Cardiac muscle cell (in vitro differentiated cells and primary cell): ENCODE data around the gene P4HA2. TPM values are rescaled to one million over a fixed set of nuclear protein-coding genes. Genes with fewer than 3 reads are reported as not detected.

Source experiments
- DNase-seq, 2 donors: peaks; one replicate each; pipeline versions ENCODE4 v3.0.0 to v3.0.0-alpha.2; 2010 to 2017; ENCODE audit warnings: low read depth in 1 of 2, low spot score in 1 of 2
- H3K27ac ChIP-seq: fragments of 200-600 bp; sonication (generic); 2 replicates; pipeline ENCODE4 v1.5.1; 2016
- H3K27me3 ChIP-seq: fragments of 200-600 bp; sonication (generic); 2 replicates; pipeline ENCODE4 v1.6.0; 2016; ENCODE audit warnings: control low read depth
- H3K36me3 ChIP-seq: fragments of 200-600 bp; sonication (generic); 2 replicates; pipeline ENCODE4 v1.5.1; 2016; ENCODE audit warnings: control low read depth
- H3K4me1 ChIP-seq: fragments of 200-600 bp; sonication (generic); 2 replicates; pipeline ENCODE4 v1.8.1; 2017; ENCODE audit warnings: low read depth, mild to moderate bottlenecking, mixed run types
- H3K4me3 ChIP-seq: fragments of 200-600 bp; sonication (generic); 2 replicates; pipeline ENCODE4 v1.5.1; 2016; ENCODE audit warnings: mild to moderate bottlenecking
- H3K9me3 ChIP-seq: fragments of 200-600 bp; sonication (generic); 2 replicates; pipeline ENCODE4 v1.5.1; 2017; ENCODE audit warnings: low read depth, mild to moderate bottlenecking, control low read depth
- polyA plus RNA-seq: library from polyadenylated mRNA; unstranded; fragments of >200 nt; fragmentation: Nextera tagmentation; extraction: Ambion mirVana; gene quantifications from 2 replicates; pipeline ENCODE4 v1.2.1, GENCODE V29; 2016
- total RNA-seq: library from RNA; depleted of rRNA; stranded (reverse); fragments of >200 nt; gene quantifications from 2 replicates; pipeline ENCODE4 v1.2.3, GENCODE V29; 2016
- TF ChIP-seq, protein P1 (sequence below): IDR thresholded peaks from 2 replicates; pipeline ENCODE4 v1.5.1; 2012; ENCODE audit warnings: low read depth, mild to moderate bottlenecking, low read length

The P4HA2 gene
- total and polyA plus RNA-seq, 2 experiments from 2014 or later, result 41.0 to 65.5 TPM

DNA sequence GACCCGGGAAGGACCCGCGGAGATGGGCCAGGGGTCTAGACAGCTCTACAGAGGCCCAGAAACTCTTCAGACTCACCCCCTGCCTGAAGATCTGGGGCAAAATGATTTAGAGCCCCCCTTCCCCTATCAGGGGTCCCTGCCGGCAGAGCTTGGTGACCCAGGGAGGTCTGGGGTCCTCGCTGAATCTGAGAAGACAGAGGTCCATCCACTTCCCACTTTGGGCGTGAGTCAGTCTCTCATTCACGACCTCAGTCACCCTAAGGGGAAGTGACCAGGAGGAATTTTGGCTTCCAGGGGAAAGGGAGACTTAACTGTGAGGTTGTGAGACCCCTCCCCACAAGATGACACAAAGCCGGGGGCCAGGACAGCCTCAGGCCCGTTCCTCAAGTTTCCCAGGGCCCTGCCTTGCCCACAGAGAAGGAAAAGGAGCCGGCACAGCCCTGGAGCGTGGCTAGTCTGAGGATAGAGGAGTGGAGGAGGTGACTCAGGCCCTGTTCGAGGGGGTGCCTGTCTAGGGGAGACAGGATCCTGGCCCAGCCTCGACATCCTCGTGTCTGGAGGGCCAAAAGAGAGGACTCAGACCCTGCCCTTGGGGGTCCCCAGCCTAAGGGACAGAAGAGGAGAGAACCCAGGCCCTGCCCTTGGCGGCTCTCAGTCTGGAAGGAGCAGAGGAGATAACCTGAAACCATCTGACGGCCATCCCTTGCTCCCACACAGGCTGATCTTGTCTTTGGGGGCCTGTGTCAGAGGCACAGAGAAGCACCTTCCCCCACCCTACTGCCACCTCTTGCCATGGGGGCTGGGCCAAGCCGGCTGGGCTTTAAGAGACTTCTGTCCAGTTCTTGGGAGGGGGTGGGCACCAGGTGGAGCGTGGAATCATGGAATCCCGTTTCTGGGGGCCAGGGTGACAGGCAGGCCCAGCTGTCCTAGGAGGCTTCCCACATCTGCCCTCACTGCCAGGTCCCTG, 30.7 kb upstream of the P4HA2 start:
- no peaks in the 10 kb centered on the region for H3K36me3 ChIP-seq
- no peaks in the 10 kb centered on the region for H3K9me3 ChIP-seq
- no peaks in the 10 kb centered on the region for H3K27me3 ChIP-seq
- H3K4me3 ChIP-seq, result peak overlapping the region; percentile 46
- TF ChIP-seq, protein P1, sequence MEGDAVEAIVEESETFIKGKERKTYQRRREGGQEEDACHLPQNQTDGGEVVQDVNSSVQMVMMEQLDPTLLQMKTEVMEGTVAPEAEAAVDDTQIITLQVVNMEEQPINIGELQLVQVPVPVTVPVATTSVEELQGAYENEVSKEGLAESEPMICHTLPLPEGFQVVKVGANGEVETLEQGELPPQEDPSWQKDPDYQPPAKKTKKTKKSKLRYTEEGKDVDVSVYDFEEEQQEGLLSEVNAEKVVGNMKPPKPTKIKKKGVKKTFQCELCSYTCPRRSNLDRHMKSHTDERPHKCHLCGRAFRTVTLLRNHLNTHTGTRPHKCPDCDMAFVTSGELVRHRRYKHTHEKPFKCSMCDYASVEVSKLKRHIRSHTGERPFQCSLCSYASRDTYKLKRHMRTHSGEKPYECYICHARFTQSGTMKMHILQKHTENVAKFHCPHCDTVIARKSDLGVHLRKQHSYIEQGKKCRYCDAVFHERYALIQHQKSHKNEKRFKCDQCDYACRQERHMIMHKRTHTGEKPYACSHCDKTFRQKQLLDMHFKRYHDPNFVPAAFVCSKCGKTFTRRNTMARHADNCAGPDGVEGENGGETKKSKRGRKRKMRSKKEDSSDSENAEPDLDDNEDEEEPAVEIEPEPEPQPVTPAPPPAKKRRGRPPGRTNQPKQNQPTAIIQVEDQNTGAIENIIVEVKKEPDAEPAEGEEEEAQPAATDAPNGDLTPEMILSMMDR, result no peak
- peaks cover 12% of the 10 kb centered on the region for H3K4me1 ChIP-seq
- H3K27ac ChIP-seq, result no peak overlapping the region
- peak in 1 of 2 donors; percentile 52 for DNase-seq

DNA sequence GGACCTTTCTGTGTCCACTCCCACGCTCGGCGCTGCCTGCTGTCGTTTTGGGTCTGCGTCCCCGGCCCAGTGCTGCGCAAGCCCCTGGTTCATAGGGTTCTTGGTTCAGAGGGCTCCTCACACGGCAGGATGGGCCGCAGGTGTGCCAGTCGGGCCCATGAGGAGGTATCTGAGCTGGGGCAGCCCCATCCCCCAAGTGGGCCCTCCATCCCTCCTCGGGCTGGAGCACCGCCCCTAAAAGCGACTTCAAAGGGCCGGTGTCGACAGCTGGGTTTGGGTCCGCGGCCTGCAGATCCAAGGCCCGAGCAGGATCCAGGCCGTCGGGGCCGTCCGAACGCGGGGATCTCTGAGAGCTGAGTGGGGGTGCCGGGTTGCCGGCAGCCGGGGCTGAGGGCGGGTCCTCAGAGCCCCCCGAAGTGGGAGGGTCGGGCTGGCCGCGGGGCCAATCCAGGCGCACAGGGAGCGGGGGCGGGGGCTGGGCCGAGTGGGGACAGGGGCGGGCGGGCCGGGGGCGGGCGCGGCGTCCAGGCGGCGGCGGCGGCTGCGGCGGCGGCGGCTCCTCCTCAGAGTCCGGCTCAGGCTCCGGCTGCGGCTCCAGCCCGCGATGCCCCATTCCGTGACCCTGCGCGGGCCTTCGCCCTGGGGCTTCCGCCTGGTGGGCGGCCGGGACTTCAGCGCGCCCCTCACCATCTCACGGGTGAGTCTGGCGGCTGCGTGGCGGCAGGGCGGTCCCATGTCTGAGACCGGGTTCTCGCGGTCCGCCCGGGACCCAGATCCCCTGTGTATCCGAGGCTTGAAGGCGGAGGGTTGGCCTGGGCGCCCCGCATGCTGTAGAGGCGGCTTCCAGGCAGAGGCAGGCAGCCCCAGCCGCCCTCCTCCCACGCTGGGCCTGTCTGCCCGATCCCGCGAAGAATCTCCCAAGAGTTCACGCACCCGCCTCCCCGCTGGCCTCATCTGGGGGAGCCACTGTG, 29.8 kb upstream of the P4HA2 start, which contains the start of gene PDLIM4:
PDLIM4 (plus strand) TSS at position 566 of the 971 bp plus-strand sequence; CDS start at position 605, 39 bp downstream.
- H3K4me3 ChIP-seq, result peak within 1 kb of the TSS; percentile 46
- TF ChIP-seq, protein P1, result no peak
- H3K4me1 ChIP-seq, result peaks cover 12% of the 10 kb centered on the region
- no peaks in the 10 kb centered on the region for H3K36me3 ChIP-seq
- peak; percentile 60 to 78 for DNase-seq
- H3K27ac ChIP-seq, result no peak within 1 kb of the TSS
- no peaks in the 10 kb centered on the region for H3K9me3 ChIP-seq
- no peaks in the 10 kb centered on the region for H3K27me3 ChIP-seq

DNA sequence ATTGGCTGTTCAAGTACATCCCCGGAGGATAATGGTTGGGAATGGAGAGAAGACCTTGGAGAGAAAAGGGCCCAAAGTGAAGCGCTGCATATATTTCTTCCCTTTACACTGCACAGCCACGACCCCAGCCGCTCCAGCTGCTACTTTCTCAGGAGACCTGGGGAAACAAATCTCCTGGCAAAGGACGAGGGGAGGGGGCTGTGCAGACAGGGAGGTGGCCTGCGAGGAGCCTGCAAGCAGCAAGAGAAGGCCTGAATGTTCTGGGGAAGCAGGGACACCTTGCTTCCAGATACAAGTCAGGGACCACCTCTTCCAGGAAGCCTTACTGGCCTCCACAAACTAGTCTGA, 29.1 kb upstream of the P4HA2 start:
- H3K27ac ChIP-seq, result no peak overlapping the region
- no peak overlapping the region for H3K4me3 ChIP-seq
- H3K4me1 ChIP-seq, result peaks cover 12% of the 10 kb centered on the region
- TF ChIP-seq, protein P1, result no peak
- DNase-seq, result no peak
- no peaks in the 10 kb centered on the region for H3K36me3 ChIP-seq
- no peaks in the 10 kb centered on the region for H3K27me3 ChIP-seq
- H3K9me3 ChIP-seq, result no peaks in the 10 kb centered on the region

DNA sequence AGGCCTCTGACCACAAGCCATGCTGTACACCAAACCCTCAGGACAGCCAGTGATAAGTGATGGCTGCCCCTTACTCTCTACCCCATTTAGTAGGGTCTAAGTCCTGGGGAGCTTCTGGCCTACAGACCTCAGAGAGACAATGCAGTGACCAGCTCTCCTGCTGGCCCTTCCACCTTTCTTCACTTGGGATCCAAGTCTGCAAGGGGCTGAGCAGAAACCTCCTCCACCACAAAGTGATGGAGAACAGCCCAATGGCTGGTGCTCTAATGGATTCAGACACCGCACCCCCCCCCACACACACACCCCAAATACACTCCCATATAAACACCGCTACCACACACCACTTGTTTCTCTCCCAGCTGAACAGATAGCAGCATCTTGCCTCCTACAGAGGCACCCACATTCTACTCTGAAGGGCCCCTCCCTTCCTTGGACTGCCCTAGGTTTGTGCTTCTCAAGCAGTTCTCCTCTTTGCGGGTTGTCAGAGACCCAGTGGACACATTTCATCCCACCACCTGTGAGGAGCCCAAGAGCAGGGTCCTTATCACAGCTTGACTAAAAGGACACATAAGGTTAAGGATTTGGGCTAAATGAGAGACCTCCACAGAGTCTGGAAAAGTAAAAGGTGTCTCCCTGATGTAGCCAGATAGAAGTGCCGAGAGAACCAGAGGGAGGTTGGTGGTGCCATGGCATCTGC, 28.6 kb upstream of the P4HA2 start:
- H3K36me3 ChIP-seq, result no peaks in the 10 kb centered on the region
- H3K4me1 ChIP-seq, result peaks cover 12% of the 10 kb centered on the region
- H3K27ac ChIP-seq, result no peak overlapping the region
- no peaks in the 10 kb centered on the region for H3K27me3 ChIP-seq
- H3K4me3 ChIP-seq, result no peak overlapping the region
- H3K9me3 ChIP-seq, result no peaks in the 10 kb centered on the region
- TF ChIP-seq, protein P1, result no peak
- DNase-seq, result no peak
